Psoas muscle (tissue), 8 donors: Measurements from ENCODE around the gene RBP5. TPM values are rescaled to one million over a fixed set of nuclear protein-coding genes. Genes with fewer than 3 reads are reported as not detected.

Experiments used
- ATAC-seq, 4 donors: fragments of 200-7000 bp; cut with Tn5 transposase; one replicate each; pipeline ENCODE4 v1.9.1; 2020; ENCODE audit warnings: moderate library complexity in 3 of 4, mild to moderate bottlenecking in 2 of 4
- DNase-seq, 2 donors: peaks; one replicate each; pipeline ENCODE4 v3.0.0-alpha.2; 2020
- H3K27ac ChIP-seq: fragments of 200-600 bp; one replicate; pipeline ENCODE4 v1.8.0; 2022
- H3K27me3 ChIP-seq, 3 donors: fragments of 200-600 bp in 1 of 3; one replicate each; pipeline versions ENCODE4 v1.6.1 to v1.8.0; 2013 to 2022; ENCODE audit warnings: low read length in 2 of 3, mild to moderate bottlenecking in 2 of 3, moderate library complexity in 1 of 3; ENCODE audit not compliant: insufficient read depth in 3 of 3
- H3K36me3 ChIP-seq, 2 donors: fragments of 200-600 bp in 1 of 2; one replicate each; pipeline versions ENCODE4 v1.6.1 to v1.8.0; 2013 to 2022; ENCODE audit warnings: low read depth in 1 of 2, mild to moderate bottlenecking in 1 of 2, moderate library complexity in 1 of 2; ENCODE audit not compliant: insufficient read depth in 1 of 2
- H3K4me1 ChIP-seq: fragments of 200-600 bp; one replicate; pipeline ENCODE4 v1.8.0; 2022
- H3K4me3 ChIP-seq: fragments of 200-600 bp; one replicate; pipeline ENCODE4 v1.8.0; 2022; ENCODE audit warnings: mild to moderate bottlenecking
- H3K9me3 ChIP-seq: fragments of 200-600 bp; one replicate; pipeline ENCODE4 v1.8.0; 2022
- WGBS, 3 donors: extraction: QIAGEN DNeasy Blood & Tissue Kit; methylation state at CpG; one replicate each; pipeline versions ENCODE4 v1.1.6 to v1.1.7; 2013; 5-methylcytosine and 5-hydroxymethylcytosine counted together
- intact Hi-C, 2 donors: fragments of 100-400 bp; cut with DNase I; formaldehyde crosslinking; loops; one replicate each; pipeline versions ENCODE4 v1.11.0 to v1.14.2; 2022
- polyA plus RNA-seq, 3 donors: library from polyadenylated mRNA; stranded (reverse); fragments of 200-250 nt; gene quantifications; one replicate each; pipeline ENCODE4 v1.2.3, GENCODE V29; 2013
- total RNA-seq, 4 donors: library from RNA; stranded (reverse); fragmentation: NEBNext Ultra II Directional in 2 of 4; extraction: Animal tissue kit (Norgen Biotek cat#: 25700) in 2 of 4; gene quantifications; one replicate each; pipeline versions ENCODE4 v1.2.1 to v1.2.4, GENCODE V29; 2021 to 2023
- TF ChIP-seq, protein P1 (sequence below): fragments of 200-600 bp; IDR thresholded peaks from one replicate; pipeline ENCODE4 v1.8.0; 2022; ENCODE audit warnings: antibody characterized with exemption
- donor health status: healthy with polysubstance abuse.
- donor health status: DM: no; HTN: no; CAD: no; lungs with moderate emphysema.
- donor health status: Bipolar disorder and iron deficiency.
- donor health status: healthy.
- donor health status: DM: yes; HTN: yes; CAD: no.
- donor health status: DM: no; HTN: no; CAD: no.
- donor health status: DM: no; HTN: no; CAD: no.
- donor health status: DM: yes; HTN: yes; CAD: no.

Gene RBP5
- total and polyA plus RNA-seq, 7 donors = 0.18 to 1.4 (median 0.61) TPM; not detected in 2

GRCh38 chr12:7129287-7129871 is 690 bp upstream of the RBP5 start:
- DNase-seq = no peak
- Histone ChIP-seq H3K27me3 (peaks cover 0 to 31% (median 5%) of the 10 kb centered on the region in 3 donors), H3K27ac (peak overlapping the region; percentile 3), H3K4me3 (peak overlapping the region; percentile 65), H3K9me3 (no peaks in the 10 kb centered on the region), H3K36me3 (no peaks in the 10 kb centered on the region), H3K4me1 (peaks cover 8% of the 10 kb centered on the region)
- TF ChIP-seq, protein P1, sequence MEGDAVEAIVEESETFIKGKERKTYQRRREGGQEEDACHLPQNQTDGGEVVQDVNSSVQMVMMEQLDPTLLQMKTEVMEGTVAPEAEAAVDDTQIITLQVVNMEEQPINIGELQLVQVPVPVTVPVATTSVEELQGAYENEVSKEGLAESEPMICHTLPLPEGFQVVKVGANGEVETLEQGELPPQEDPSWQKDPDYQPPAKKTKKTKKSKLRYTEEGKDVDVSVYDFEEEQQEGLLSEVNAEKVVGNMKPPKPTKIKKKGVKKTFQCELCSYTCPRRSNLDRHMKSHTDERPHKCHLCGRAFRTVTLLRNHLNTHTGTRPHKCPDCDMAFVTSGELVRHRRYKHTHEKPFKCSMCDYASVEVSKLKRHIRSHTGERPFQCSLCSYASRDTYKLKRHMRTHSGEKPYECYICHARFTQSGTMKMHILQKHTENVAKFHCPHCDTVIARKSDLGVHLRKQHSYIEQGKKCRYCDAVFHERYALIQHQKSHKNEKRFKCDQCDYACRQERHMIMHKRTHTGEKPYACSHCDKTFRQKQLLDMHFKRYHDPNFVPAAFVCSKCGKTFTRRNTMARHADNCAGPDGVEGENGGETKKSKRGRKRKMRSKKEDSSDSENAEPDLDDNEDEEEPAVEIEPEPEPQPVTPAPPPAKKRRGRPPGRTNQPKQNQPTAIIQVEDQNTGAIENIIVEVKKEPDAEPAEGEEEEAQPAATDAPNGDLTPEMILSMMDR = no peak
- WGBS, 3 donors = 2 to 4% (median 3%) methylated on average over 19 of the region's 19 CpGs
- peak in 3 of 4 donors; percentile 8 to 12 (median 11) for ATAC-seq
- intact Hi-C loops = no loop called here

DNA sequence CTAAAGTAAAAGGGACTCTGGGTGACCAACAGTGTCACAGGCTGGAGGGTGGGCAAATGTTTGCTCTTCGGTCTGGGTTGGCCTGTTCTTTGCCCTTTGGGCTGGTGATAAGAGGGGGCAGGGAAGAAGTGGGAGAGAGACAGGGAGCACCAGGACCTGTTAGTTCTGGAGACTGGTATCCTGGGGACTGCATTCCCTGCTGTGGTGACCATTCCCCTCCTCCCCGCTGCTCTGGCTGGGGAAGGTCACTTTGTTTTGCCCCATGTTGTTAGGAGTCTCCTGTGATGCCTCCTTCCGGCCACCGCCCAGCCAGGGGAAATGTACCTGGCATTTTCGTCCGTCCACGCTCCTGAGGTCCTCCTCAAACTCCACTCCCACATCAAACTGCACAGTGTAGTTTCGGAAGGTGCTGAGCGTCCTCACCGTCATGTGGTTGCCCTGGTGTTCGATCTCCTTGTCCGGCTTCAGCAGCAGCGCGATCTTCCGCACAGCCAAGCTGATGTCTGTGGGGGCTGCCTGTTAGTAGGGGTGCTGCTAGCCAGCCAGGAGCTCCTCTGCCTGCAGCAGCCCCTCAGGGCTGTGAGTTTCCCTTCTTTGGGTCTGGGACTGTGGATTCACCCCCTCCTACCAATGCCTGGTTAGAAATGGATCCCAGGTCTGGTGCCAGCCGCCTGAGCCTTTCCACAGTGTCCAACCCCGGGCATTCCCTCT is 618 bp downstream of the RBP5 start:
- Histone ChIP-seq H3K9me3 (no peaks in the 10 kb centered on the region), H3K4me3 (no peak overlapping the region), H3K4me1 (peaks cover 11% of the 10 kb centered on the region), H3K36me3 (no peaks in the 10 kb centered on the region), H3K27me3 (peaks cover 0 to 31% (median 5%) of the 10 kb centered on the region in 3 donors), H3K27ac (no peak overlapping the region)
- intact Hi-C loops = no loop called here
- DNase-seq (no peak), ATAC-seq (no peak)
- 80 to 83% (median 82%) methylated on average over 17 of the region's 17 CpGs for WGBS, 3 donors
- TF ChIP-seq, protein P1 = no peak

GRCh38 chr12:7125632-7126227 is 3.0 kb downstream of the RBP5 start:
- TF ChIP-seq, protein P1 = no peak
- DNase-seq = no peak
- Histone ChIP-seq H3K4me1 (peaks cover 12% of the 10 kb centered on the region), H3K9me3 (no peaks in the 10 kb centered on the region), H3K27ac (no peak overlapping the region), H3K4me3 (no peak overlapping the region), H3K27me3 (peaks cover 0 to 23% (median 3%) of the 10 kb centered on the region in 3 donors), H3K36me3 (no peaks in the 10 kb centered on the region)
- no peak for ATAC-seq
- WGBS, 3 donors = 73 to 99% (median 91%) methylated on average over 4 of the region's 4 CpGs
- intact Hi-C loops = no loop called here

GRCh38 chr12:7123806-7124522 is 4.7 kb downstream of the RBP5 start:
- Histone ChIP-seq H3K9me3 (no peaks in the 10 kb centered on the region), H3K27ac (no peak overlapping the region), H3K36me3 (no peaks in the 10 kb centered on the region), H3K4me1 (peaks cover 4% of the 10 kb centered on the region), H3K4me3 (no peak overlapping the region), H3K27me3 (peaks cover 0 to 8% (median 3%) of the 10 kb centered on the region in 3 donors)
- 53 to 64% (median 56%) methylated on average over 9 to 11 of the region's 11 CpGs for WGBS, 3 donors
- ATAC-seq = no peak
- no peak for DNase-seq
- intact Hi-C loops = no loop called here
- TF ChIP-seq, protein P1 = no peak
